HepG2 (cell line): ENCODE results near the gene BPI. TPM values are rescaled to one million over a fixed set of nuclear protein-coding genes. Genes with fewer than 3 reads are reported as not detected.
"Not testable (repeated sequence)": the region's sequence is repeated elsewhere in the genome, so short reads cannot be mapped to it uniquely, and the experiment has no call there.

Source experiments
- ATAC-seq: fragments of 200-7000 bp; cut with Tn5 transposase; 3 replicates; pipeline ENCODE4 v1.9.1; 2020; ENCODE audit warnings: mild to moderate bottlenecking, moderate library complexity
- BruUV-seq: library from RNA; stranded (reverse); fragments of 400-500 nt; replicated peaks from 2 replicates; lab custom pipeline; 2021; lab: Mats Ljungman, UMichigan
- CTCF ChIA-PET: fragments of 300-600 bp; formaldehyde crosslinking; extraction: SDS; loops from one replicate; lab custom pipeline; 2021; ENCODE audit warnings: low total read pairs, inconsistent platforms, low intra/inter-chr PET ratio; lab: Yijun Ruan, JAX
- POLR2A ChIA-PET: fragments of 350-600 bp; sonication (Branson Sonifier 250); formaldehyde crosslinking; loops from one replicate; lab custom pipeline; 2020; ENCODE audit warnings: antibody characterized with exemption, inconsistent platforms; lab: Yijun Ruan, JAX
- DNase-seq: peaks from one replicate; pipeline ENCODE4 v3.0.0-alpha.2; 2015; ENCODE audit warnings: low spot score
- FAIRE-seq: peaks from 3 replicates; lab custom pipeline; 2011; peaks lifted over from hg19 to GRCh38; lab: Jason Lieb, UNC
- H2AFZ ChIP-seq: one replicate; pipeline ENCODE4 v1.6.1; 2011; ENCODE audit warnings: low read length, inconsistent platforms
- H3K27ac ChIP-seq: fragments of 300-600 bp; 3 replicates; pipeline ENCODE4 v1.8.0; 2011; ENCODE audit warnings: mixed run types, mild to moderate bottlenecking, mixed read lengths, low read length, inconsistent platforms; ENCODE audit not compliant: insufficient read depth; ENCODE audit errors: extremely low read length
- H3K27me3 ChIP-seq, 2 experiments: fragments of 200-600 bp in 1 of 2; 2 replicates in 1 of 2; 3 replicates in 1 of 2; pipeline versions ENCODE4 v1.6.0 to v1.8.0; 2011; ENCODE audit warnings: low read length in 2 of 2, mild to moderate bottlenecking in 2 of 2, moderate library complexity in 2 of 2, inconsistent platforms in 1 of 2; ENCODE audit not compliant: insufficient read depth in 2 of 2, control insufficient read depth in 1 of 2
- H3K36me3 ChIP-seq, 2 experiments: fragments of 200-600 bp in 1 of 2; replicated peaks in 1 of 2; 2 replicates in 1 of 2; 3 replicates in 1 of 2; pipeline versions ENCODE4 v1.5.1 to v1.8.0; 2011; ENCODE audit warnings: low read length in 2 of 2, inconsistent platforms in 1 of 2; ENCODE audit not compliant: insufficient read depth in 2 of 2, control insufficient read depth in 1 of 2
- H3K4me1 ChIP-seq: 2 replicates; pipeline ENCODE4 v1.5.1; 2012; ENCODE audit warnings: low read length, inconsistent platforms; ENCODE audit not compliant: insufficient read depth
- H3K4me2 ChIP-seq: 2 replicates; pipeline ENCODE4 v1.6.0; 2011; ENCODE audit warnings: low read depth, low read length, inconsistent platforms
- H3K4me3 ChIP-seq, 3 experiments: fragments of 200-600 bp in 1 of 3; sonication (generic), shearing (Covaris generic) in 1 of 3; replicated peaks in 1 of 3; 2 replicates each; pipeline ENCODE4 v1.5.1; 2011 to 2016; ENCODE audit warnings: low read length in 3 of 3, inconsistent platforms in 2 of 3, low read depth in 2 of 3, mild to moderate bottlenecking in 2 of 3, control low read depth in 1 of 3, mixed read lengths in 1 of 3; ENCODE audit not compliant: insufficient read depth in 1 of 3
- H3K79me2 ChIP-seq: one replicate; pipeline ENCODE4 v1.6.1; 2011; ENCODE audit warnings: low read length, inconsistent platforms; ENCODE audit not compliant: insufficient read depth
- H3K9ac ChIP-seq: 2 replicates; pipeline ENCODE4 v1.6.0; 2011; ENCODE audit warnings: mild to moderate bottlenecking, low read depth, low read length, inconsistent platforms; ENCODE audit not compliant: insufficient read depth
- H3K9me3 ChIP-seq: 2 replicates; pipeline ENCODE4 v1.5.1; 2012; ENCODE audit warnings: mild to moderate bottlenecking, low read length
- H4K20me1 ChIP-seq: 2 replicates; pipeline ENCODE4 v1.6.0; 2011; ENCODE audit warnings: inconsistent platforms, mild to moderate bottlenecking, low read length, moderate library complexity; ENCODE audit not compliant: insufficient read depth
- ZBTB40 ChIP-seq, 2 experiments: fragments of 450-650 bp in 1 of 2; sonication (generic) in 1 of 2; formaldehyde crosslinking in 1 of 2; IDR thresholded peaks; 2 replicates each; pipeline versions ENCODE4 v1.6.1 to v1.8.0; 2016 to 2022; ENCODE audit warnings: antibody characterized with exemption in 1 of 2, mild to moderate bottlenecking in 1 of 2, missing genetic modification reagents in 1 of 2
- WGBS: methylation state at CpG from one replicate; pipeline ENCODE4 v1.1.6; 2017; ENCODE audit warnings: low lambda C conversion rate; 5-methylcytosine and 5-hydroxymethylcytosine counted together
- in situ Hi-C: cut with HindIII; loops from 2 replicates; pipeline ENCODE4 v1.10.0; 2017; ENCODE audit warnings: low pct_unique_long_range_greater_than_20kb; ENCODE audit not compliant: extremely low pct_ligation_motif_present
- intact Hi-C: fragments of 100-400 bp; cut with micrococcal nuclease; formaldehyde crosslinking; loops from one replicate; pipeline ENCODE4 v1.10.0; 2022; ENCODE audit not compliant: unreplicated experiment
- polyA plus RNA-seq, 8 experiments: library from polyadenylated mRNA; depleted of rRNA in 3 of 8; stranded (reverse) in 7 of 8; unstranded in 1 of 8; fragments of >200 nt; fragmentation: Illumina TruSeq in 4 of 8; extraction: Trizol in 4 of 8; gene quantifications; 2 replicates each; pipeline versions ENCODE4 v1.2.1 to v1.2.3, GENCODE V29; 2011 to 2016; ENCODE audit warnings: low read depth in 4 of 8, missing spikeins in 1 of 8, mixed read lengths in 1 of 8; ENCODE audit not compliant: insufficient read depth in 1 of 8
- total RNA-seq, 5 experiments: library from RNA; depleted of rRNA; stranded (reverse); fragments of >200 nt; fragmentation: Illumina TruSeq; extraction: Trizol; gene quantifications; 2 replicates each; pipeline ENCODE4 v1.2.3, GENCODE V29; 2016; ENCODE audit warnings: low read depth in 1 of 5

The BPI gene
- total and polyA plus RNA-seq, 2 of the 13 experiments (the other 11 are each of a cell fraction or from before 2014, with no cell fraction given): not detected

- not testable (repeated sequence) for H3K4me2 ChIP-seq; H3K4me3 ChIP-seq; TF ChIP-seq ZBTB40 (CRISPR knock-in tag; IDR thresholded peaks at IDR 0.05)
- intact Hi-C loops: loop anchor here (1.0 kb wide), 1 partner anchor 69 kb away; no protein-coding TSS in a partner anchor
- TF ChIP-seq ZBTB40 (IDR thresholded peaks at IDR 0.05): peak; percentile 81
- TF ChIP-seq, all 625 proteins: peak for 1; not testable (repeated sequence) for 624
- H3K9ac ChIP-seq, DNase-seq, H3K36me3 ChIP-seq, H3K79me2 ChIP-seq, H3K27ac ChIP-seq, H2AFZ ChIP-seq, FAIRE-seq, BruUV-seq, ATAC-seq, H4K20me1 ChIP-seq, POLR2A ChIA-PET: not testable (repeated sequence)
- in situ Hi-C loops: loop anchor here (5.0 kb wide), 1 partner anchor 68 kb away; no protein-coding TSS in a partner anchor
- H3K27me3 ChIP-seq: peaks cover 0 to 12% of the 10 kb centered on the region in 2 experiments; a peak in 1 of 5 replicates
- H3K9me3 ChIP-seq: peaks cover 17% of the 10 kb centered on the region
- 61% methylated on average over 8 of the region's 8 CpGs for WGBS
- CTCF ChIA-PET: interaction anchor here (1.2 to 2.7 kb wide), 2 partner anchors 17 to 69 kb away, joined by 9 to 38 read pairs; no protein-coding TSS in a partner anchor
- H3K4me1 ChIP-seq: peaks cover 31% of the 10 kb centered on the region
Measured at GRCh38 chr20:38339521-38339896, 35.6 kb downstream of the BPI start.
